A549 treated with CORT108297 at 1 μM for 4 hours (cell line): ENCODE data around the gene CHSY3. TPM values are rescaled to one million over a fixed set of nuclear protein-coding genes. Genes with fewer than 3 reads are reported as not detected.

Source experiments
- total RNA-seq: library from RNA; stranded (reverse); fragments of 200-300 nt; extraction: Qiagen RNA extraction; gene quantifications from 5 replicates; pipeline ENCODE4 v1.2.3, GENCODE V29; 2022

The CHSY3 gene
- total RNA-seq, result 0.06 to 0.29 TPM (median 0.13 TPM) in 5 replicates

DNA sequence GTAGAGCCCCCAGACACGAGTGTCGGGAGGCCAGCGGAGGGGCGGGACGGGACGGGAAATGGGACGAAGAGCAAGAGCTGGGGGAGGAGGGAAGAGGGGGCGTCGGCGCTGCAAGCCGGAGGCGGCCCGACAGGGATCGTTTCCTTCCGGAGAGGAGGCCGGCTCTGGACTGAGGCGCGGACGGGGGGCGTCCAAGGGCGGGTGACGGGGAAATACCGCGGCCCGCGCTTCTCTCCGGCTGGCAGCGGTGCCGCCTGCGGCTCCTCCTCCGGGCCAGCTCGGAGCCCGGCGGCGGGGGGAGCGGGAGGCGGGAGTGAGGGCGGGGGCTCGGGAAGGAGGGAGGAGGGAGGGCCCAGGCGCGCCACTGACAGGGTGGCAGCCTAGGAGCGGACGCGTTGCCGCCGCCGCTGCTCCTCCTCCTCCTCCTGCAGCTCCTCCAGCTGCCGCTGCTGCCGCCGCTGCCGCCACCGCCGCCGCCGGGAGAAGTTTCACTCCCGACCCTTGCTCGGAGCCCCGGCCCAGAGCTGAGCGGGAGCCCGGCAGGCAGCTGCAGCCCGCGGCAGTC lies at the start of gene CHSY3:
CHSY3 (plus strand) TSS at position 364 of the 565 bp plus-strand sequence.

Other genes with a start within 250 kb of the CHSY3 start
- not detected in 5 replicates for gene MINAR2, start 156.4 kb upstream of the CHSY3 start, total RNA-seq